ENCODE results near the gene SART3.
A peak's percentile ranks its signal among the peaks of the same experiment; 100 is the strongest.
"Not testable (repeated sequence)": the region's sequence is repeated elsewhere in the genome, so short reads cannot be mapped to it uniquely, and the experiment has no call there.

The SART3 gene

DNA sequence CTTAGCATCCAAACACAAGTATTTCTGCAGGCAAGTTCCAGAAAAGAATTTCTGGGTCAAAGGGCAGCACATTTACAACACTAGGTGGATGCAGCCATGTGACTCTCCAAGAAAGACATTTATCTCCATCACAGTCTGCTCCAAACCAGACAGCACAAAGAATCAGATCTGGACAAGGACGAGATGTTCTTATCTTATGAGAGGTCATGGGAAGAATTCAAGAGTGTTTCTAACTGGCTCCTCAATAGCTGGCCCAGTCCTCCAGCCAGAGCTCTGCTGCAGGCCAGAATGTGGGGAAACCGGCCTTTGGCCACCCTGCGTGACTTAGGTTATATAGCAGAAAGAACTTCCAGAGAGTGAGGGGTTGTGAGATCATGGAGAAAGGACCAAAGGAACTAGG lies 19.6 kb upstream of the SART3 start:
- no peak for DNase-seq (ENCODE audit: low read depth in 2 of 2)

DNA sequence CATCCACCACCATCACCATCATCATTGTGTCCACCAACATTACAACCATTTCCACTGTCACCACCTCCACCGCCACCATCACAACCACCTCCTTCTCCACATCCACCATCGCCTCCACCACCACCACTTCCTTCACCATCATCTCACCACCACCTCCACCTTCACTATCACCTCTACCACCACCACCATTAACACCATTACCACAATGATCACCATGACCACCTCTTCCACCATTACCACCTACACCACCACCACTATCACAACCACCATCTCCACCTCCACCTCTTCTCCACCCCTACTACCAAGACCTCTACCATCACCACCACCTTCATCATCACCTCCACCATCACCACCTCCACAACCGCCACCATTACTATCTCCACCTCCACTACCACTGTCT lies 17.8 kb upstream of the SART3 start:
- no peak for DNase-seq (ENCODE audit: low read depth in 2 of 2)

DNA sequence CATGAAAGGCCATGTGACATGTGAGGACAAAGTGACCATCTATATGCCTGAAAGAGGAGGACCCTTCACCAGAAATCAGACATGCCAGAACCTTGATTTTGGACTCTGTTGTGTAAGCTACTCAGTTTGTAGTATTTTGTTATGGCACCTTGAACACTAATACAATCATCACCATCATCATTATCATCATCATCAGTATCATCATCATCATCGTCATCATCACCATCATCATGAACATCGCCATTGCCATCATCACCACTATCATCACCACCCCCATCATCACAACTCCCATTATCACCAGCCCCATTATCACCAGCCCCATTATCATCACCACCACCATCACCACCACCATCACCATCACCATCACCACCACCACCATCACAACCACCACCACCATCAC lies 17.3 kb upstream of the SART3 start:
- no peak for DNase-seq (ENCODE audit: low read depth in 2 of 2)

DNA sequence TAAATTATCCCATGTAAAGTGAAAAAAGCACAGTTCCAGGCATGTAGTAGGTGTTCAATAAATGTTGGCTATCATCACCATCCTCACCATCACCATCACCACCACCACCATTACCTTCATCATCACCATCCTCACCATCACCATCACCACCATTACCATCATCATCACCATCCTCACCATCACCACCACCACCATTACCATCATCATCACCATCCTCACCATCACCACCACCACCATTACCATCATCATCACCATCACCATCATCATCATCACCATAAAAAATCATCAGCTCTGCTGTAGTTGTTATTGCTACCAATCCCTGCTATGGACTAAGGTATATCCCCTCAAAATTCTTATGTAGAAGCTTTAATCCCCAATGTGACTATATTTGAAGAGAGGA lies 16.5 kb upstream of the SART3 start:
- DNase-seq (ENCODE audit: low read depth in 2 of 2), result no peak

DNA sequence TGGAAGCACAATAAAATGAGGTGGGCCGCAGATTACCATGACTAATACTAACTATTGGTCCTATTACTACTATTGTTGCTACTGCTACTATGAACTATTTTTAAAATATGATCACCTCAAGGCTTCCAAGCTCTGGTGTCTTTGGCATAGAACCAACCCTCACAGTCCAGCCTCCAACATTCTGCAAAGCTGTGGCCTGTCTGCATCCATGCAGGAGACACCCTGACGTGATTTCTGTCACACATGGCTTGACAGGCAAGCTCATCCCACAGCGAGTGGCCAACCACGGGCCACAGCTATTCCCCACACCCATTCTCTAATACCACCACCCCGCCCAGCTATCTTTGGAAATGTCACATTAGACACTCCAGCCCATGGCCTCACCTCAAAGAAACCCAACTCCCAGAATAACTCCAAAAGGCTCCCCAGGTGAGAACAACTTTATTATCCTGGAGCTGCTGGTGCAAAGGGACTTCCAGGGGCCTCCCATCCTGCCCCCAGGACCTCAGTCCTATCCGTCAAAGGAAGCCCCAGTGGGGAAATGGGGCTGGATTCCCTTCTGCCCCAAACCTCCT lies 15.8 kb upstream of the SART3 start:
- no peak for DNase-seq (ENCODE audit: low read depth in 2 of 2)

DNA sequence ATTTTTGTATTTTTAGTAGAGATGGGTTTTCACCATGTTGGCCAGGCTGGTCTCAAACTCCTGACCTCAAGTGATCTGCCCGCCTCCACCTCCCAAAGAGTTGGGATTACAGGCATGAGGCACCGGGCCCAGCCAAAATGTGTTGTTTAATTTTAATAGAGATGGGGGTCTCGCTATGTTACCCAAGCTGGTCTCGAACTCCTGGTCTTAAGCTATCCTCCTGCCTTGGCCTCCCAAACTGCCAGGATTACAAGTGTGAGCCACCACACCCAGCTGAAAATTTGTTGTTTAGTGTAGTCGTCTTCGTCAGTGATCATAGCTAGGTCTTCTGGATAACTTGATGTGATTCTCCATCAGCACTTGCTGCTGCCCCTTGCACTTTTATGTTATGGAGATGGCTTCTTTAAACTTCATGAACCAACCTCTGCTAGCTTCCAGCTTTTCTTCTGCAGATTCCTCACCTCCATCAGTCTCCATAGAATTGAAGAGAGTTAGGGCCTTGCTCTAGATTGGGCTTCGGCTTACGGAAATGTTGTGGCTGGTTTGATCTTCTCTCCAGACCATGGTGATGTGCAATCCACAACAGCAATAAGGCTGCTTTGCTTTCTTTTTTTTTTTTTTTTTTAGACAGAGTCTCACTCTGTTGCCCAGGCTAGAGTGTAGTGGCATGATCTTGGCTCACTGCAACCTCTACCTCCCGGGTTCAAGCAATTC lies 14.4 kb upstream of the SART3 start:
- no peak for DNase-seq (ENCODE audit: low read depth in 2 of 2)

DNA sequence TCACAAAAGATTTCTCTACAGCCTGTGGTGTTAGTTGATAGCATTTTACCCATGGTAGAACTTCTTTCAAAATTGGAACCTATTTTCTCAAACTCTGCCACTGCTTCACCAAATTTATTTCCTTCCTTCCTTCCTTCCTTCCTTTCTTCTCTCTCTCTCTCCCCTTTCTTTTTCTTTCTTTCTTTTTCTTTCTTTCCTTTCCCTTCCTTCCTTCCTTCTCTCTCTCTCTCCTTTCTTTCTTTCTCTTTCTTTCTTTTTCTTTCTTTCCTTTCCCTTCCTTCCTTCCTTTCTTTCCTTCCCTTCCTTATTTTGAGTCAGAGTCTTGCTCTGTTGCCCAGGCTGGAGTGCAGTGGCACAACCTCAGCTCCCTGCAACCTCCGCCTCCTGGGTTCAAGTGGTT lies 13.3 kb upstream of the SART3 start:
- not testable (repeated sequence) for DNase-seq (ENCODE audit: low read depth in 2 of 2)

DNA sequence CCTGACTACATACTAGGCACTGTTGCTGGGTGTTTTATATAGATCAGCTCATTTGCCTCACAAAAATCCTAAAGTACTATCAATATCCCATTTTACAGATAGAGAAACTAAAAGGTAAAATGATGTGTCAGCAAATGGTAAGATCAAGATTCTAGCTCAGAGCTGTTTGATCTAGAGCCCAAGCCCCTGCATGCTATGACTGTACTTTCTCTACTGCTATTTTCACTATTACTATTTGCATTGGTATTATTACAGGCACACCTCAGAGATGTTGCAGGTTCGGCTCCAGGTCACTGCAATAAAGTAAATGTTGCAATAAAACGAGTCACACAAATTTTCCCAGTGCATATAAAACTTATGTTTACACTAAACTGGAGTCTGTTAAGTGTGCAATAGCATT lies 12.3 kb upstream of the SART3 start:
- no peak for DNase-seq (ENCODE audit: low read depth in 2 of 2)

DNA sequence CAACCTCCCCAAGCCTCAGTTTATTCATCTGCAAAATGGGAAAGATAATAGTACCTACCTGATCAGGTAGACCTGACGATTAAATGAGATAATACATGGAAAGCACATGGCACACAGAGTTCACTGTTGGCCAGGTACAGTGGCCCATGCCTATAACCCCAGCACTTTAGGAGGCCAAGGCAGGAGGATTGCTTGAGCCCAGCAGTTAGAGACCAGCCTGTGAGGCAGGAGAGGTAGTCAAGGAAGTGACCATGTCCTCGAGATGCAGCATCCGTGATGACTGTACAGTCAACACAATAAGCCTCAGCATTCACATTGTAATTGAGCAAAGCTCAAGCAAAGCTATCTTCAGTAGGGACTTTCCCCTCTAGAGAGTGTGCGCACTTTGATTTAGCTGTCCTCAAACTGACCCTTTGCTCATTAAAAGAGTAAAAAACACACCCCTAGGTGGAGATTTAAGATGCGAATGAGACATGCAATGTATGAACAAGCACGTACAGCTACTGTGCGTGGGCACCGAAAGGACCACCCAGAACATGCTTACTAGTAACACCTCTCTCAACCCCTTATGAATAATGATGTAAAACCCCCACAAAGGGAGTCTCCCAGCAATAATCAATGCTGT lies 11.3 kb upstream of the SART3 start:
- no peak for DNase-seq (ENCODE audit: low read depth in 2 of 2)

DNA sequence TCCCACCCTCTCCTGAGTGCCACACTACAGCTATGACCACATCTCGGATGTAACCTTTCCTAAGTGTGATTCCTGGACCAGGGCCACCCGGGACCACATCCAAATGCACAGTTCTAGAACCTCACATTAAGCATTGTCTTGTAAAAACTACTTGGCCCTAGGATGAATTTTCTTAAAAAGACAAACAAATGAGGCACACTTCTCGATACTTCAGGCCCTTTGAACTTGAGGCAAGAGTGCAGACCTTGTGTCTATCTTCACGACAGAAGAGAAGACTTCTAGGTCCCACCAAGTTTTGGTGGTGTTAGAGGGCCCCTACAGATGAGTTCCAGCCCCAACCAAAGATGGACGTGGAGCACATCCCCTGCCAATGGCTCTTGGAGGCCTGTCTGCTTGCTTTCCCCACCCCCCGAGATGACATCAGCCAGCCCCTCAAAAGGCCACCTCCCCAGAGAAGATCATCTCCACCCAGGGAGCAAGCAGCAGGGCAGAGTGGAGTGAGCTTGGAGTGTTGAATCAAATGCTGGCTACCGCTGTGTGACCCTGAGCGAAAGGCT lies 10.7 kb upstream of the SART3 start:
- no peak for DNase-seq (ENCODE audit: low read depth in 2 of 2)

DNA sequence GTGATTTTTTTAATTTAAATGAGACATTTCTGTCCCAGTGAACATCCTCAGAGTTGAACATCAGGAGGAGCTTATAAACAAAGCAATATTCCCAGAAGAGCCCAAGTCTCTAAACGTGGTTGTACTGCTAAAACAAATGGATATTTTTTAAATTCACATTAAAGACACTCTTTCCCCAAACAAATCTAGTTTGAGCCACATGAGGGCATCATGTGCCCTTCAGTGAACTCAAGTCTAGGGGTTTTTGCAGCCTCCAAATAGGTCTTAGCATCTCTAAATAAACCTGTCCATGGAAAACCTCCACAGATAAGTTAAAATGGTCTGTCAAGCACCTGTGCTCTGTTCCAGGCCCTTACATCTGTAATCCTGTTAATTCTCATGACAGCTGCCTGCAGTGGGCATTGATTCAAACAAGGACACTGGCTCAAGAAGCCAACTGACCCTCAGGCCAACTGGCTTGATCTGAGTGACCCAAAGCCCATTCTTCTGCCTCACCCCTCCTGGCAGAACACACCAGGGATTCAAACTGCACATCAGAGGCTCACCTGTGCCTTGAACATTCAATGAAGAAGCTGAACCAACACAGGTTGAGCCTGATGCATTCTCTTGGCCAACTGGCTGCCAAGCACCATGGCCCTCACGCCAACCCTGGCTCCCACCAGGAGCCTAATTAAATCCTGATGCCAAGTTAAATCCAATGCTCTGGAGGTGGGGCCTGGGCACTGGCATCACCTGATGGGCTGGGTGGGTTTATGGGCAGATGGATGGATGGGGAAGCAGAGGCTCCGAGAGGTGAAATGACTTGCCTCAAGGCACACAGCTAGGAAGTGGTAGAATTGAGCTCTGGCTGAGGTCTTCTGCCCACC lies 10.0 kb upstream of the SART3 start:
- DNase-seq (ENCODE audit: low read depth in 2 of 2), result peak; percentile 41 to 42

DNA sequence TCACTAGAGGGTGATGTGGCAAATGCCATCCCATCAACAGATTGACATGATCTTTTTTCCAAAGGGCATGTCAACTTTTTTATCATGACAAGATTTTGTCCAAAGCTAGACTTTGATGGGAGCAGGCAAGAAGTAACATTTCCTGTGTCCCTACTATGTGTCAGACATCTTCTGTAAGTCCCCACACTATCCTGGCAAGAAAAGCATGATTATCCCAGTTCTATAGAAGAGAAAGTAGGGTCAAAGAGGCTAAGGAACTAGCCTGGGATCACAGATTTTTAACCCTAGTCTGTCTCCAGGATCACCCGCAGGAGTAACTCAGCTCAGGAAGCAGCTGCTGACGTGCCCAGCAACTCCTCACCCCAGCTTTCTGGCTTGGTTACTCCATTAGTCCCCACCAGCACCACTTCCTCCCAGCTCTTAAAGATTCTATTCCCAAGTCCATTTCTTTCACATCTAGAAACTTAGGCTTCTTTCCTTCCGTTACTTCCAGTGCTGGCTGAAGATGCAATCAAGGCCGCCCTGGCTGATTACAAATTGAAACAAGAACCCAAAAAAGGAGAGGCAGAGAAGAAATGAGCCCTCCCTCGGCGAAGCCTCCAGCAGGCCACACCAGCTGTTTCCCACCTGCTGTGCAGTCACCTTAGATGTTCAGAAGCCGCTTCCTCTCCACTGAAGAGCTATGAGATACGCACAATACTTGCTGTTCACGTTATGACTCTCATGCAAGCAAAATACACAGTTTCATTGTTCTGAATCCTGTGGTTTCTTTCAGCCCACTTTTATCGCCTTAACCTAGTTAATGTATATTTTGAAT lies 7.6 kb upstream of the SART3 start:
- DNase-seq (ENCODE audit: low read depth in 2 of 2), result no peak

DNA sequence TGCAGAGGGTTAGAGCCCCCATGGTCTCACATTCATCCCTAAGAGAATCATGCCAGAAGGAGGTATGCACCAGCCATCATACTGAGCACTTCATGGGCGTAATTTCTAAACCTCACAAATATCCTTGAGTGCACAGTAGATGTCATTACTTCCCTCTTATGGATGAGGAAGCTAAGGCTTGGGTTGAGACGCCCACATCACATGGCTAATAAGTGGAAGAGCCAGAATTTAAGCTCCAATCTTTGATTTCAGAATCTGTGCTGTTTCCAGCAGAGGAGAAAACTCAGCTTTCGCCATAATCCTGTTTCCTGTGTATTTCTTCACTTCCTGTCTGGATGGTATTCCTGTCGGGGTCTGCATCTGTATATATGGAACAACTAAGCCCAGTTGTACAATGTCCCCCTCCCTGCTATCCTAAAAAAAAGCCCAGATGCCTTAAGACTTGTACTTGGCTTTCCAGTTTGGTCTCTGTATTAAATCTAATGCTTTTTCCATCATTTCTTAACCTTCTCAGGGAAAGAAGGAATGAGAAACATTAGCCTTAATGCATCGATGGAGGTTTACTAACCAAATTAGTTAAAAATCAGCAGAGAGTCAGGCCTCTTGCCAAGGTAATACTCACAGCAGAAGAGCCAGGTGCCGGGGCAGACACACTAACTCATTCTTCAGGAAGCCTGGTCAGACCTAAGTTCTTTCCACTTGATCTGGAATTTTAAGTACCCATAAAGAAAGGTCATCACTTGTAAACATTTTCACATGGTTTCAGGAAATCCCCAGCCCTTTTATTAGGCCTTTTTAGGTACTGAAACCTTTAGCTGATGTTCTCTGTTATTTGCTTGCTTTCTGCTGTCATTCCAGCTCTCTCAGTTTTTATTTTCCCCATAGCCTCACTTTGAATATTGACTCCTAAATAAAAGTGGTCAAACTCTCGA lies 6.7 kb upstream of the SART3 start:
- DNase-seq (ENCODE audit: low read depth in 2 of 2), result no peak

DNA sequence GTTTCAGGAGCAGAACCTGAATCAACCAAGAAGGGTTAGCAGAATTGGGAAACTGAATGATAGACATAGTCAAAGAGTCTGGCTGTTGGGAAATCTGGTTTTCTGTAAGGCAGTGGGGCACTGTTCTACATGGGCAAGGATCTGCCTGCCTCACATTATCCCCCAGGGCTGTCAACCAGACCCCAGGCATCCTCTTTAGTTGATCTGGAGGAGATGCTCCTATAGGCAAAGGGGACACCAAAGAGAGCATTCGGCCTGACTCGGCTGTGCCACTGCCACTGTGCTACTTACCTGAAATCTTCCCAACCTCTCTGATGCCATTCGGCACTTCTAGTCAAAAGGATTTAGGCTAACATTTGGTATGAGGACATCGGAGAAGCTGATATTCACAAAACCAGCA lies 5.5 kb upstream of the SART3 start:
- DNase-seq (ENCODE audit: low read depth in 2 of 2), result no peak

DNA sequence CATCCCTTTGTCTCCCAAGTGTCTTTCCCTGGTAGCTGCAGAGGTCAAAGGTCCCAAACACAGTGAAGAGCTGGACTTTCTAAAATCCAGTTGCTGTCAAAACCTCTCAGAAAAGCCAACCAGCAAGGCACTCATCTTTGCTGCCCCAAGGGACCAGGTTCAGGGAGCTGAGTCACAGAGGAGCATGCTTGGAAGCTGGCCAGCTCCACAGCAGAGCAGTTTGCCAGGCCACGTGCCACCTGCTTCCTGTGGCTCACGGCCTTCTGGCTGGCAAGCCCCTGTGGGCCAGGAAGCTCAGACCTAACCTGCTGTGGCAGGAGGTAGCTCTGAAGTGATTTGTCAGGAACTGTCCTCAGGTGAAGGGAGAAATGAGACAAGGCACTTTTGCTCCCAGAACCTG lies 5.0 kb upstream of the SART3 start:
- DNase-seq (ENCODE audit: low read depth in 2 of 2), result no peak

DNA sequence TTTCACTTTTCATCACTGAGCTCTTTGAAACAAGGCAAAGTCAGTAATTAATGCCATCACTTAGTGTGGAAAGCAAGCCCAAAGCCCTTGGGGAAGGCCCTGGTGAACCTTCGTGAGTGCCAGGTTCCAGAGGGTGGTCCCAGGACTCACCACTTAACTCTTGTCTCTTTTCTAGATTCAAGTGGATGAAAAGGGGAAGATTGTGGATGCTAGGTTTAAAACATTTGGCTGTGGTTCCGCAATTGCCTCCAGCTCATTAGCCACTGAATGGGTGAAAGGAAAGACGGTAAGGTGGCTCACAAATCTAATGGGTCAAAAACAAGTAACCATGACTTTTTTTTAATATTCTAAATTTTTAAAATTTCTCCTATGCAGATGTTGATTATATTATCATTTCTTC lies 4.2 kb upstream of the SART3 start:
- no peak for DNase-seq (ENCODE audit: low read depth in 2 of 2)

DNA sequence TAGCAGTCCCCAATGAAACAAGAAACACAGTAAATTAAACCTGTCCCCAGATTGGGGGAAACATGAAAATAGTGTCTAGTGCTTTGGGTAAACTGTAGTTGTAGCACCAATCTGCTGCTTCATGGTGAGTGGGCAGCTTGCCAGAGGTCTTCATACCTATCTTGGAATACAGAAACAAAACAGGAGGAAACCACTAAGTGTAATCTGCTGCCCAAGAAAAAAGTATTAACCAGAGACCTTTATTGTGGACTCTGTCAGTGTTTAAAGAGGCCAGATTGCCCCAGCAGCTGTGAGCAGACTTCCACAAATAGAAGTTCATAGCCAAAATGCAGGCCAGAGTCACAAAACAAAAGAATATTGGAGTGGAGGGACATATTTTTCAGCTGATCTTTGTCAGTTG lies 3.8 kb upstream of the SART3 start:
- DNase-seq (ENCODE audit: low read depth in 2 of 2), result no peak

DNA sequence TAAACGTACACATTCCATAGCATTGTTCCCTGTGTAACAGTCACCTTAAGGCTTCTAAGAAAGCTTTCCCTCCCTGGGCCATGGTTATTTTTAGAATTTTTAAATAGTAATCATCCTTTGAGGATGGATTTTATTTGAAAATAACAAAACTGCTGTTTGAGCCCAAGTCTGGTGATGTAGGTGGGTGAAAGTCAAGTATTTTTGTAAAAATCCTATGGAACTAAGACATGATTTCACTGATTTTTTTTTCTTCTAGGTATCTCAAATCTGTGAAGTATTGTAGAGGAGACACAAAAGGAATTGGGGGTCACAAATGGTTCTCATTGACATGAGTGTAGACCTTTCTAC lies 2.8 kb upstream of the SART3 start:
- DNase-seq (ENCODE audit: low read depth in 2 of 2), result no peak

DNA sequence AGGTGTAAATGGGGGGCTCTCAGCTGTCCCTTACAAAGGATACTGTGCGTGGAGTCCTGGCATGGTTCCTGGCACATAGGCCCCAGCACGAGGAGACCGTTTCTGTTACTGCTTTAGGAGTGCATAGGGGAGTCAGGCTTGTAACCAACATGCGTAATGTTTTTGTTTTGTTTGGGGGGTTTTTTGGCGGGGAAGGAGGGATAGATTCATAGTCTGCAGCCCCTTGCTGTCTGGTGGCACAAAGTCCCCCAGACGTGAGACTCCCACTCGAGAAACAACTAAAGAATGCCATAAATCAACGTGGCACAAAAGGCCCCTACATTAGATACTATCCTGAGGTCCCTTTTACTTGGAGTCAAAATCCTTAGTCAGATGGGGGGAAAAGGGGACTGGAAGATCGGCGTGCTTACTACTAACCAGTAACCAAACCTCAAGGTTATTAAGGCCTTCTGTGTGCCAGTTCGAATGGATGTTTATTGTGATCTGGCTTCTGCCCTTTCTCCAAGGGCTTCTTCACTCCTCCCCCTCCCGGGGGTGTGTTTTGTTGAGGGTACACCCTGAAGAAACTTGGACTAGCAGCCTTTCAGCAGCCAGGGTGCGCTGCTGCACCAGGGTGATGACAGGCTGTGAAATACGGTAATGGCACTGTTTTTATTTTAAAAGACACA lies 2.3 kb upstream of the SART3 start:
- peak; percentile 56 to 63 for DNase-seq (ENCODE audit: low read depth in 2 of 2)
